ENCODE measurements around the gene RHD.
A peak's percentile ranks its signal among the peaks of the same experiment; 100 is the strongest.
"Not testable (repeated sequence)": the region's sequence is repeated elsewhere in the genome, so short reads cannot be mapped to it uniquely, and the experiment has no call there.

The RHD gene

DNA sequence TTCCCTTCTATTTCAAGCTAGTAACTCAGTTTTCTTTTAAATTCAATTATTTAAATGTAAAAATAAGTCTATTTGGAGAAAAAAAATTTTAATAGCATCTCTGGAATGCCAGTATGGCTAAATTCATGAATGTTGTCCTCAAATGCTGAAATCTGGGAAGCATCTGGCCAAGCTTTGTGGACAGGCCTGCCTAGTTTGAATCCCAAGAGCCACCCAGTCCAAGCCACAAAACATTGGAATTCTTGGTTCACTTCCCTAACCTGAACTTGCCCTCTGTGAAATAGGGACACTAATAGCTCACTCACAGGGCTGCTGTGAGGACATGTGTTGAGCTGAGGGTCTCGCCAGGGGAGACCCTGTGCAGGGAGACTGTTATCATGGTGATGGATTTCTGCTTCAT lies 37.2 kb downstream of the RHD start:
- not testable (repeated sequence) for DNase-seq

DNA sequence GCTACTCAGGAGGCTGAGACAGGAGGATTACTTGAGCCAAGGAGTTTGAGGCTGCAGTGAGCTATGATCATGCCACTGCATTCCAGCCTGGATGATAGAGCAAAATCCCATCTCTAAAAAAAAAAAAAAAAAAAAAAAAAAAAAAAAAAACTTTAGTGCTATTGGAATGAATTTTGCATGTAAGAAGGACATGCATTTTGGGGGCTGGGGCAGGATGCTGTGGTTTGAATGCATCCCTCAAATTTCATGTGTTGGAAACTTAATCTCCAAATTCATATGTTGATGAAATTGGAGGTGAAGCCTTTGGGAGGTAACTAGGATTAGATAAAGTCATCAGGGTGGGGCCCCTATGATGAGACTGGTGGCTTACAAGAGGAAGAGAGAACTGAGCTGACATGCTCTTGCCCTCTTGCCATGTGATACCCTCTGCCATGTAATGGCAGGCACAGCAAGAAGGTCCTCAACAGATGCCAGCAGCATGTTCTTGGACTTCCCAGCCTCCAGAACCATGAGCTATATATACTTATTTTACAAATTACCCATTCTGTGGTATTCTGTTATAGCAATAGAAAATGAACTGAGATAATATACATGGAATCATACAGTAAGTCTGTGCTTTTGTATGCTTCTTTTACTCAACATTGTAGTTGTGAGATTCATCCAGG lies 40.6 kb downstream of the RHD start:
- not testable (repeated sequence) for DNase-seq

DNA sequence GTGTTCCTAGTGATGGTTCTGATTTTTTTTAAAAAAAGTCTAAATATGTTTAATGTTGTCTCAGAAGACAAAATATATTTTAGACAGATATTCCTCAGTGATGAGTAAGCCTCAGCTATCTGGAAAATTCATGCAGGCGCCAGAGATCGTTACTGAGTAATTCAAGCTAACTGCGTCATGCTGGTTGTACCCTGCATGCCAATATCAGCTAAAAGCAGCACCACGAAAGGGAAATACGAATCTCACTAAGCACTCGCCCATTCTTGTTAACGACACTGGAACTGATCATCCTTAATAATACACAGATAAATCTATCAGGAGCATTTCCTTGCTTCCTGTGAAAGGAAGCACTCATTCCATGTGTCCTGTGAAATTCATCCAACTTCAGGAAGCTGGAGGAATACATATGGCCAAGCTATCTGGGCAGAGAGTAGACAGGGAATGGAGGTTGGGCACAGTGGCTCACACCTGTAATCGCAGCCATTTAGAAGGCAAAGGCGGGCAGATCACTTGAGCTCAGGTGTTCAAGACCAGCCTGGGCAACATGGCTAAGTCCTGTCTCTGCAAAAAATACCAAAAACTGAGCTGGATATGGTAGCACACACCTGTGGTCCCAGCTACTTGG lies 48.1 kb downstream of the RHD start:
- DNase-seq: not testable (repeated sequence)

DNA sequence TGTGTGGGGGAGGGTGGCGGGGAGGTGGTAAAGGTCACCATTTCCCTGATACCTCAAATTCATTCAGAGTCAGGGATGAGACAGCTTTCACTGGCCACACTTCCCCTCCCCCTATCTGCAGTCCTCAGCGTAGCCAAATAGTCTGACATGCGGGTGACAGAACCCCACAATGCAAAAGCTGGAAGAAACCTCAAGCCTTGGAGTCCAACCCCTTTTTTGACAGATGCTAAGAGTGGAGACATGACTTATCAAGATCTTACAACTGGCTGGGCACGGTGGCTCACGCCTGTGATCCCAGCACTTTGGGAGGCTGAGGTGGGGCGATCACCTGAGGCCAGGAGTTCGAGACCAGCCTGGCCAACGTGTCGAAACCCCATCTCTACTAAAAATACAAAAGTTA lies 49.8 kb downstream of the RHD start:
- not testable (repeated sequence) for DNase-seq

DNA sequence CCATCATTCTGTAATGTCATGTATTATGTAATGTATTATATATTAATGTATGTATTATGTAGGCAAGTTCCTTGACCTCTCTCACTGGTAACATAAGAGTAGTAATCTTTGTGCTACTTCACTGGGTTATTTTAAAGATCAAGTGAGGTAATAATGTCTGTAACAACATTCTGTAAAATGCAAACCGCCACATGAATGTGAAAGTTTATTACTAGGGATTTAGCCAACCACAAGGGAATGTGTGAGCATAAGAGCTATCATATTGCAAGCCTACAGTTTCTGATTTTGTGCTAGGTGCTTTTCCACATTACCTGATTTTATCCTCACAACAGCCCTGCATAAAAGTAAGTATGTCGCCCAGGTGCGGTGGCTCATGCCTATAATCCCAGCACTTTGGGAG lies 52.1 kb downstream of the RHD start:
- DNase-seq: not testable (repeated sequence)

DNA sequence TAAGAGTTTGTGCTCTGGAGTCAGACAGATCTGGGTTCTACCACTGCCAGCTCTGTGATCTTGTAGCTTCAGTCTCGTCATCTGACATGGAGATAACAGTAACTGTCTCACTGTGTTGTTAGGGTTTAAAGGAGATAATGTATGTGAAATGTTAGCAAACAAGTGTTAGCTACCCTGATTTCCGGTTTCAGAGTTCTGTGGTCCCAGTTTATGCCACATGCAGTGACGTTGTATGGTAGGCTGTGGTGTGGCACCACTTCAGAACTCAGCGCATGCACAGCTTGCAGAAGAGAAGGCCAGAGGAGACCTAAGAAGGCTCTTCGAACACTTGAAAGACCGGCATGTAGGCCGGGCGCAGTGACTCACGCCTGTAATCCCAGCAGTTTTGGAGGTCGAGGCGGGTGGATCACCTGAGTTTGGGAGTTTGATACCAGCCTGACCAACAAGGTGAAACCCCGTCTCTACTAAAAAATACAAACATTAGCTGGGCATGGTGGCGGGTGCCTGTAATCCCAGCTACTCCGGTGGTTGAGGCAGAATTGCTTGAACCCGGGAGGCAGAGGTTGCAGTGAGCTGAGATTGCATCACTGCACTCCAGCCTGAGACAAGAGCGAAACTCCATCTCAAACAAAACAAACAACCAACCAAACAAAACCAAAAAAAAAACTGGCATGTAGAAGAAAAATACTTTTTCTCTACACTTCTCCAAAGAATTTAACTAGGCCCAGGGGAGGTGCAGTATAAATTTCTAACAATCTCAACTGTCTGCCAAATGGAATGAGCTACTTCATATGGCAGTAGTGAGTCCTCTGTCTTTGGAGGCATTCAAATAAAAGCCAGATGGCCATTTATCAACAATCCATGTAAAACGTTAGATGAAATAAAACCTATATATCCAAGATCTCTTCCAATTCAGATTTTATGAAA lies 55.8 kb downstream of the RHD start:
- DNase-seq: not testable (repeated sequence)

DNA sequence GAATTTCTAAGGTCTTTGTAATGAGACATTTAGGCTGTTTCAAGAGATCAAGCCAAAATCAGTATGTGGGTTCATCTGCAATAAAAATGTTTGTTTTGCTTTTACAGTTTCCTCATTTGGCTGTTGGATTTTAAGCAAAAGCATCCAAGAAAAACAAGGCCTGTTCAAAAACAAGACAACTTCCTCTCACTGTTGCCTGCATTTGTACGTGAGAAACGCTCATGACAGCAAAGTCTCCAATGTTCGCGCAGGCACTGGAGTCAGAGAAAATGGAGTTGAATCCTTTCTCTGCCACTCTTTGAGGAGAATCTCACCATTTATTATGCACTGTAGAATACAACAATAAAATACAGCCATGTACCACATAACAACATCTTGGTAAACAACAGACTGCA lies 56.5 kb downstream of the RHD start:
- DNase-seq: not testable (repeated sequence)

DNA sequence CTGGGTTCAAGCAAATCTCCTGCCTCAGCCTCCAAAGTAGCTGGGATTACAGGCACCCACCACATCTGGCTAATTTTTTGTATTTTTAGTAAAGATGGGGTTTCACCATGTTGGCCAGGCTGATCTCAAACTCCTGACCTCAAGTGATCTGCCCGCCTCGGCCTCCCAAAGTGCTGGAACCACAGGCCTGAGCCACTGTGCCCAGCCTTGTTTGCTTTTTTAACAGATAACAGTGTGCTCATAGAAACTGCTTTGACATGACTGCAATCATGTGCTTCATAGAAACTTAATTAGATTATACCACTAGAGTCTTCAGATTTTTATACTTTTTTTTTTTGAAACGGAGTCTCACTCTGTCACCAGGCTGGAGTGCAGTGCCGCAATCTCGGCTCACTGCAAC lies 57.0 kb downstream of the RHD start:
- DNase-seq: not testable (repeated sequence)

DNA sequence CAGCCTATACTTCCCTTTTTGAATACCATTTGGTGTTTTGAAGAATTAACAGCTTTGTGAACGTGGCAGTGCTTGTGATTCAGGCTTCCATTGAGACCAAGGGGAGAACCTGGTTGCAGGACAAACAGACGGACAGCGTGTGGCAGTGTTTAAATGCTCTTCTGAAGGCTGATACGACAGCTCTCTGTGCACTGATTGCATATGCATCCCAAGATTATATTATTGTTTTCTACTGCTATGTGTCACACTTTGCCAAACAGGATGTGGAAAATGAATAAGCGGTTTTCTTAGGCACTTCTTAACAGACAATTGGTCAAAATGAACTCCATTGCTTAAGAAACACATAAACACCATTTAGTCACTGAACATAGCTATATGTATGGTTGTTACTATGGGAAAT lies 57.6 kb downstream of the RHD start:
- DNase-seq: not testable (repeated sequence)

DNA sequence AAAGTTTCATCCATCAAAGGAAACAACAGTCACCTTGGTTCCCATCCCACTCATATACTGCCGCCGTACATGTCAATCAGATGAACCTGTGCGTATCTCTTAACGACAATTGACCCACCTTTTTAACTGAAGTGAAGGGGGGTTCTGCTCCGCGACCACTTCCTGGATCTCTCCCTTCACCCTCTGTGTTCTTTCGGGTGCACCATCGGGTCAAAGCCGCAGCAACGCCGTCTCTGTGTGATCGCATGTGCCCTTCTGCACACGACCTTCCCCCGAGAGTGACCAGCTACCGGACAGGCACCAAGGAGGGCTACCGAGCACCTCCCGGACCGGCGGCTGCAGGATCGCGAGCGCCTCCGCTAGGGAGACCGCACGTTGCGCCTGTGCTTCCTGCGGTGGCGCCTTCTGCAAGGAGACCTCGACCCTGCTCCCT lies 64.6 kb downstream of the RHD start:
- not testable (repeated sequence) for DNase-seq

DNA sequence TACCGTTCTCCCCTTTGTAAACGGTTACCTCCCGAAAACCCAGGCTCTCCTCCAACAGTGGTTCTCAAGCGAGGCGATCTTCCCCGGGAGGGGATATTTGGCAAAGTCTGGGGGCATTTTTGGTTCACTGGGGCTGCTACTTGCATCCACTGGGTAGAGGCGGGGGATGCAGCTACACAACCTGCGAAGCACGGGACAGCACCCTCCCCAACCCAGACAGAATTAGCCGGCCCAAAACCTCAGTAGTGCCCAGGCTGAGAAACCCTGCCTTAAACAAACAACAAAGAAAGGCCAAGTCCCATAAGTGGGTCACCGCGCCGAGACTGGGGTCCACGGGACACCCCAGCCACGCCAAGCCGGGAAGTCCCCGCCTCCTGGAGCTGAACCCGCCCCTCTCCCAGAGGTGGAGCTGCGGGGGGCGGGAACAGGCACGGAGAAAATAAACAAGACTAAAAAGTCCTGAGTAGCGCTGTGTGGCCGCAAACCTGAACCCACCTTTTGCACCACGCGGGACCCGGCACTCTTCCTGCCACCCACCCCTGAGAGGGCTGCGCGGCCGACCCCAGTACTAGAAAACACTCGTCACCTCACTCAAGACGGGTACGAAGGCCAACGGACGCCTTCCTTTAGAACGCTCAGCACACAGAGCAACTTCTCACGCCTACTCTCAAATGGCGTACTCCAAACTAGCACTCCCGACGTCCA lies 65.3 kb downstream of the RHD start:
- not testable (repeated sequence) for DNase-seq

DNA sequence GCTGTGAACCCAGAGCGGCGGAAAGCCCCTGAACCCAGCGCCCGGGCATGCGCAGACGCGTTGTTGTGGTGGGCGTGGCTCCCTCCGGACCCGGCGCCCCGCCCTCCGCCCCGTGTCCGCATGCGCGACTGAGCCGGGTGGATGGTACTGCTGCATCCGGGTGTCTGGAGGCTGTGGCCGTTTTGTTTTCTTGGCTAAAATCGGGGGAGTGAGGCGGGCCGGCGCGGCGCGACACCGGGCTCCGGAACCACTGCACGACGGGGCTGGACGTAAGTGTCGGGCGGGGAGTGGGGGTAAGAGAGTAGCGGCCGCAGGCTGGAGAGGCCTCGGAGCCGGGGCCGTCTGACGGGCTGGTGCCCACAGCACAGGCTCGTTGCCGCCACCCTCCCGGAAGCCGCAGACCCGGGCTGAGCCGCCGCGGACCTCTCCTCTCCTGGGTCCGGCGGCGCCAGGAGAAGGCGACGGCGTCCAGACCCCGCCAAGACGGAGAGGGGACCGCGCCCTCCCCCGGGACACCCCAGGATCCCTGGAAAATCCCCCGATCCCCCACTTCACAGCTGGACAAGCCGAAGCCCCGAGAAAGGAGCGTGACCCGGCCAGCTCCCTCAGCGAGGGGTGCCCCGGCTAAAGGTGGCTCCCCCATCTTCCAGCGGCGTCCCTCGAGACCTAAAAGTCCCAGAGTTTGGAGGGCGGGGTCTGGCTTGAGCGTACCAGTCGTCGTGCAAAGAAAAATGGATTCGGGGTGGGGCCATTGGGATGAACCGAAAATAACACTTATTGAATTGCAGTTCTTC lies 66.1 kb downstream of the RHD start, which contains the start of gene TMEM50A:
Gene TMEM50A (plus strand): TSS at position 147 of the 794 bp plus-strand sequence. CDS start 2,153 bp downstream, outside the sequence.
- peak; percentile 68 for DNase-seq

DNA sequence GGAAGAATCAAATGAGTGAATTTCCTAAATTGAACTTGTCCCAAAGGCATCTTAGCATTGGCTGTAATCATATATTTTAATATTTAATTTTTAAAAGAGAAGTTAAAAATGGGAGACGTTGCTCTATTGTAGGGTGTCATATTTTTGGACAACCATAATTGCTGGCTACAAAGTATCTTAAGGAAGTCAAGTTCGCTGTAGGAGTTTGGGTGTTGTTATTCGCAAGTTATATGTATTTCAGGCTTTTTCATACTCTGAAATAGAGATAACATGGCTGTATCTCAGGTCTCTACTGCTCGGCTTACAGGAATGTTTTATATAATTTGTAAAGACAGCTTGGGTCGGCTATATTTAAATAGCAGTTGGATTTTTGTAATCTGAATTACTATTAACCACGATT lies 66.7 kb downstream of the RHD start:
- no peak for DNase-seq

DNA sequence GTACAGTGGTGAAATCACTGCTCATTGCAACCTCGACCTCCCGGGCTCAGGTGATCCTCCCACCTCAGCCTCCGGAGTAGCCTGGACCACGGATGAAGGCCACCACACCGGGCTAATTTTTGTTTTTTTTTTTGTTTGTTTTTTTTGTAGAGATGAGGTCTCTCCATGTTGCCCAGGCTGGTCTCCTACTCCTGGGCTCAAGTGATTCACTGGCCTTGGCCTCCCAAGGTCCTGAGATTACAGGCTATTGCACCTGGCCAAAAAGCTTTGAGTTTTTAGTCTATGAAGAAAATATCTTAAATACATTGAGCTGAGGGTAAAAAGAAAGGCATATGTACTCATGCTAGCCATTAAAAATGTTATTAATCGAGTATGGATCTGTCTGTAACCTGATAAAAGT lies 69.4 kb downstream of the RHD start:
- no peak for DNase-seq

DNA sequence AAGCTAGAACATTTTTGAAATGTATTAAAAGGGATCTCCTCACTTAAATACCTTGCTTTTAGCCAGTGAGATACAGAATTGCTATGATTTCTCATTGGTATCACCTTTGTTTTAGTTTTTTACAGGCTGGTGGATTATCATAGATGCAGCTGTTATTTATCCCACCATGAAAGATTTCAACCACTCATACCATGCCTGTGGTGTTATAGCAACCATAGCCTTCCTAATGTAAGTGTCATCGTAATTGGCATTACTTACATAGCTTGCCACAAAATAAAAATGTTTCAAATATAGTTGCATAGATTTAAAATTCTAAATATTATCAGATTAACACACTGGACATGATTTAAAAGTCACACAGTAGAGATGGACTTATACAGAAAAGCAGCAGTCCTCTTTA lies 70.5 kb downstream of the RHD start:
- DNase-seq: no peak

DNA sequence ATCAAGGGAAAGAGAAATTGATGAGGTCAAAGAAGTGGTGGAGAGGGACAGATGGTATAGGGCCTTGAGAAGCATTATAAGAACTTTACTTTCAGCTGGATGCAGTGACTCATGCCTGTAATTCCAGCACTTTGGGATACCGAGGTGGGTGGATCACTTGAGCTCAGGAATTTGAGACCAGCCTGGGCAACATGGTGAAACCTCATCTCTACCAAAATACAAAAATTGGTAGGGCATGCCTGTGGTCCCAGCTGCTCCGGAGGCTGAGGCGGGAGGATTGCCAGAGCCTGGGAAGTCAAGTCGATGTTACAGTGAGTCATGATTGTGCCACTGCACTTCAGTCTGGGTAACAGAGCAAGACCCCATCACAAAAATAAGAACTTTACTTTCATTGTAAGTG lies 71.6 kb downstream of the RHD start:
- no peak for DNase-seq

DNA sequence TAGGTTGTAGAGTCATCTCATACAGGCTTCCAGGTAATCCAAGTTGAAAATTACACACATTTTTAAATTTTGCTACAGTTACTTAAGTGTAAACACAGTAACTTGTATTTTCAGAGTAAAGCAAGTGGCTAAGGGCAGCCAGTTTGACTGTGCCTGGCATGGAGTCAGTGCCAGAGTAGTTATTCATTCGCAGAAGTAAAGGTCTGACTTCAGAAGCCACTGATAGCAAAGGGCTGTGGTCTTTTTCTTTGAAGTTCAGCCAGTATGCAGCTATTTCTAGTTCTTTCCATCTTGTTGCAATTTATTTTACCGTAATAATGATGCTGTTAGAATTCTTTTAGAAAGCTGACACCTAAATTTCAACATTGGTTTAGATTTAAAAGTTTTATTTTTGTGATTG lies 75.2 kb downstream of the RHD start:
- no peak for DNase-seq

DNA sequence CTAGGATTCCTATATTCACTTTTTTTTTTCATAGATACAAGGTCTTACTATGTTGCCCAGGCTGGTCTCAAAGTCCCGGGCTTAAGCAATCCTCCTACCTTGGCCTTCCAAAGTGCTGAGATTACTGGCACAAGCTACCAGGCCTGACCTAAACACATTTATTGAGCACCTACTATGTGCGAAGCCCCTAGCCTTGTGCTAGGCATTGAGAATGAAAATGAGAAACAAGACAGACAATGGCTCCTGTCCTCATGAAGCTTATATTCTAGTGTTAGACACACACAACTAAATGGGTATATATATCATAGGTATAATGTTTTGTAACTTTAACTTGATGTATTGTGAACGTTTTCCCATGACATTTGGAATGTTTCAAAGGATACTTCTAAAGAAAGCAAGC lies 77.3 kb downstream of the RHD start:
- no peak for DNase-seq

DNA sequence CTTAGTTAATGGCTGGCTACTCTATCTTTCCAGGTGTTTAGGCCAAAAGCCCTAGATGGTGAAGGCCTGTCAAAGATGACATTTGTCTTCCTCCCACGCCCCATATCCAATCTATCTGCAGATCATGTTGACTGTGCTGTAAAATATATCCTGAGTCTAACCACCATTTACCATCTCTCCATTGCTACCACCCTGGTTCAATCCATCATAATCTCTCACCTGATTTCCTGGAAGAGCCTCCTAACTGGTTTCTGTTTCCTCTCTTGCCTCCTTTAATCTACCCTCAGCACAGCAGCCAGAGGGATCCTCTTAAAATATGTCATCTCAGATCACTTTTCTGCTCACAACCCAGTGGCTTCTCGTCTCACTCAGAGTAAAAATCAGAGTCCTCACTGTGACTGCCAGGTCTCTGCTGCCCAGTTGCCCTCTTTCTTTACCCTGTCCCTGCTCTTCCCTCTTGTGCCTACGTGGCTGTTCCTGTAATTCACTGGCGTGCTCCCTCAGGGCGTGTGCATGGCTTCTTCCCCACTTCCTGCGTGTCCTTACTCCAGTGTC lies 83.6 kb downstream of the RHD start:
- no peak for DNase-seq

DNA sequence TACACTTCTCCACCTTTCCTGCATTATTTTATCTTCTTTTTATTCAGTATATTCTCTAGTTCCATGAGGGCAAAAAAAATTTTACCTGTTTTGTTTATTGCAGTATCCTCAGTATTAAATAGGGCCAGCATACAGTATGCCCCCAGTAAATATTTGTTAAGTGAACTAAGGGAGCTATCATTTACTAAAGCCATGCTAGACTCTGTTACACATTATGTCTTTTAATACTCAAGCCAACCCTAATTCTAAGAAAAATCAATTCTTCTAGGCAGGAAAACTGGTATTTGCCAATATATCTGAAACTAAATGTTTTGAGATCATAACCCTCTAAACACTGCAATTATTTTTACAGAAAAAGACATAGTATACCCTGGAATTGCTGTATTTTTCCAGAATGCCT lies 84.1 kb downstream of the RHD start:
- DNase-seq: no peak

DNA sequence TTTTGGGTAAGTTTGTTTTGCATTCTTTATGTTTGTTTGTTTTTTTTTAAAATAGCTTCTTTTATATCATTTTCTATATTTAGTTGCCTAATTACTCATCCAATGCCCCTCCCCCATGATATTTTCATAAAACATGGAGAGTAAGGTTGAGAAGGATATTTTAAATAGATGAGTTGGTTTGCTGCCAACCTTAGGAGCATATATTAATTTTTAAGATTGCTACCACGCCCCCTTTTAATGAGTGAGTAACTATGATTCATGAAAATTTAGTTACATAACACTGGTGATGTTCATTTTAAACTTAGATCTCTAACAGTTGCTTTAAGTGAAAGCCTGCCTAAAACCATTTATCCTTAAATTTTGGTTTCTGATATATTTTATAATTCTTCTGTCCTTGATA lies 84.5 kb downstream of the RHD start:
- no peak for DNase-seq
